Activated naive CD4-positive, alpha-beta T cell treated with anti-CD3 and anti-CD28 coated beads, Interleukin-2, amount 50 U/mL, for 16 hours (primary cell): ENCODE measurements around the gene CFAP251.
"Not testable (repeated sequence)": the region's sequence is repeated elsewhere in the genome, so short reads cannot be mapped to it uniquely, and the experiment has no call there.

Experiments
- DNase-seq: peaks from one replicate; pipeline ENCODE4 v3.0.0-alpha.2; 2020

CFAP251 gene

GRCh38 chr12:121917950-121918678, at the start of gene CFAP251:
TSS of gene CFAP251 (plus strand) at chr12:121918592. CDS start at chr12:121921306, 2,714 bp downstream.
- DNase-seq, result peak; percentile 94

GRCh38 chr12:121869229-121869628, 49.2 kb upstream of the CFAP251 start:
- not testable (repeated sequence) for DNase-seq

- DNase-seq, result no peak
These were observed 46.9 kb upstream of the CFAP251 start for GRCh38 chr12:121871467-121871866.

GRCh38 chr12:121872546-121873215, 45.7 kb upstream of the CFAP251 start:
- no peak for DNase-seq

- DNase-seq, result no peak
These were observed 45.2 kb upstream of the CFAP251 start for GRCh38 chr12:121873216-121873569.

- no peak for DNase-seq
These were observed 44.3 kb upstream of the CFAP251 start for GRCh38 chr12:121874071-121874470.

GRCh38 chr12:121875582-121875981, 42.8 kb upstream of the CFAP251 start:
- DNase-seq, result no peak

- not testable (repeated sequence) for DNase-seq
These were observed 42.3 kb upstream of the CFAP251 start for GRCh38 chr12:121876080-121876447.

GRCh38 chr12:121883315-121883660, 35.1 kb upstream of the CFAP251 start:
- no peak for DNase-seq

- not testable (repeated sequence) for DNase-seq
These were observed 33.3 kb upstream of the CFAP251 start for GRCh38 chr12:121885129-121885528.

- DNase-seq, result no peak
These were observed 30.3 kb upstream of the CFAP251 start for GRCh38 chr12:121888083-121888477.

GRCh38 chr12:121888478-121889273, 29.7 kb upstream of the CFAP251 start, which contains the start of gene PSMD9:
TSS of gene PSMD9 (plus strand) at chr12:121888790. CDS start at chr12:121888857, 67 bp downstream.
- DNase-seq, result peak; percentile 98

- DNase-seq, result no peak
These were observed 29.1 kb upstream of the CFAP251 start for GRCh38 chr12:121889274-121889624.

GRCh38 chr12:121889661-121890060, 28.7 kb upstream of the CFAP251 start:
- DNase-seq, result not testable (repeated sequence)

- DNase-seq, result no peak
These were observed 25.5 kb upstream of the CFAP251 start for GRCh38 chr12:121892673-121893561.

- peak; percentile 39 for DNase-seq
These were observed 24.4 kb upstream of the CFAP251 start for GRCh38 chr12:121893961-121894460.

- DNase-seq, result no peak
These were observed 23.8 kb upstream of the CFAP251 start for GRCh38 chr12:121894633-121895032.

GRCh38 chr12:121898287-121898686, 20.1 kb upstream of the CFAP251 start:
- DNase-seq, result no peak

- DNase-seq, result no peak
These were observed 18.8 kb upstream of the CFAP251 start for GRCh38 chr12:121899590-121899989.

- DNase-seq, result no peak
These were observed 15.2 kb upstream of the CFAP251 start for GRCh38 chr12:121903202-121903601.

- no peak for DNase-seq
These were observed 12.6 kb upstream of the CFAP251 start for GRCh38 chr12:121905746-121906145.

GRCh38 chr12:121908702-121909101, 9.7 kb upstream of the CFAP251 start:
- DNase-seq, result no peak
